Measurements from ENCODE around the gene NXPH2. TPM values are rescaled to one million over a fixed set of nuclear protein-coding genes. Genes with fewer than 3 reads are reported as not detected.

NXPH2 gene
- total and polyA plus RNA-seq, 9 of the 15 experiments (the other 6 are each of a cell fraction or from before 2014, with no cell fraction given), result not detected

- POLR2A ChIA-PET, result no interaction called here
- no peak for FAIRE-seq
- no TSS peak for BruUV-seq (replicated peaks)
These were observed 38.4 kb upstream of the NXPH2 start for GRCh38 chr2:138818556-138818955.

More at GRCh38 chr2:138818556-138818955, 38.4 kb upstream of the NXPH2 start:
- ATAC-seq (no peak), DNase-seq (ENCODE audit: extremely low read depth in 1 of 4, low spot score in 3 of 4) (no peak)
- in situ Hi-C loops (cut with MboI), result no loop called here
- no peak overlapping the region for H3K27ac ChIP-seq (ENCODE audit: extremely low read depth, low read depth, low read length)
- H3K27me3 ChIP-seq (ENCODE audit: control insufficient read depth in 2 of 2, insufficient read depth in 2 of 2, low read length in 2 of 2), result no peaks in the 10 kb centered on the region; a peak in 1 of 5 replicates
- intact Hi-C loops (cut with micrococcal nuclease), result no loop called here
- TF ChIP-seq RFX7 (CRISPR knock-in tag; IDR thresholded peaks at IDR 0.05) (no peak), ZNF780A (CRISPR knock-in tag; IDR thresholded peaks at IDR 0.05) (no peak), MEF2D (tag; conservative IDR thresholded peaks at IDR 0.05; ENCODE audit: low read depth) (no peak), FOS (IDR thresholded peaks at IDR 0.05; ENCODE audit: extremely low read depth, insufficient read length) (no peak)
- TF ChIP-seq, protein P1, sequence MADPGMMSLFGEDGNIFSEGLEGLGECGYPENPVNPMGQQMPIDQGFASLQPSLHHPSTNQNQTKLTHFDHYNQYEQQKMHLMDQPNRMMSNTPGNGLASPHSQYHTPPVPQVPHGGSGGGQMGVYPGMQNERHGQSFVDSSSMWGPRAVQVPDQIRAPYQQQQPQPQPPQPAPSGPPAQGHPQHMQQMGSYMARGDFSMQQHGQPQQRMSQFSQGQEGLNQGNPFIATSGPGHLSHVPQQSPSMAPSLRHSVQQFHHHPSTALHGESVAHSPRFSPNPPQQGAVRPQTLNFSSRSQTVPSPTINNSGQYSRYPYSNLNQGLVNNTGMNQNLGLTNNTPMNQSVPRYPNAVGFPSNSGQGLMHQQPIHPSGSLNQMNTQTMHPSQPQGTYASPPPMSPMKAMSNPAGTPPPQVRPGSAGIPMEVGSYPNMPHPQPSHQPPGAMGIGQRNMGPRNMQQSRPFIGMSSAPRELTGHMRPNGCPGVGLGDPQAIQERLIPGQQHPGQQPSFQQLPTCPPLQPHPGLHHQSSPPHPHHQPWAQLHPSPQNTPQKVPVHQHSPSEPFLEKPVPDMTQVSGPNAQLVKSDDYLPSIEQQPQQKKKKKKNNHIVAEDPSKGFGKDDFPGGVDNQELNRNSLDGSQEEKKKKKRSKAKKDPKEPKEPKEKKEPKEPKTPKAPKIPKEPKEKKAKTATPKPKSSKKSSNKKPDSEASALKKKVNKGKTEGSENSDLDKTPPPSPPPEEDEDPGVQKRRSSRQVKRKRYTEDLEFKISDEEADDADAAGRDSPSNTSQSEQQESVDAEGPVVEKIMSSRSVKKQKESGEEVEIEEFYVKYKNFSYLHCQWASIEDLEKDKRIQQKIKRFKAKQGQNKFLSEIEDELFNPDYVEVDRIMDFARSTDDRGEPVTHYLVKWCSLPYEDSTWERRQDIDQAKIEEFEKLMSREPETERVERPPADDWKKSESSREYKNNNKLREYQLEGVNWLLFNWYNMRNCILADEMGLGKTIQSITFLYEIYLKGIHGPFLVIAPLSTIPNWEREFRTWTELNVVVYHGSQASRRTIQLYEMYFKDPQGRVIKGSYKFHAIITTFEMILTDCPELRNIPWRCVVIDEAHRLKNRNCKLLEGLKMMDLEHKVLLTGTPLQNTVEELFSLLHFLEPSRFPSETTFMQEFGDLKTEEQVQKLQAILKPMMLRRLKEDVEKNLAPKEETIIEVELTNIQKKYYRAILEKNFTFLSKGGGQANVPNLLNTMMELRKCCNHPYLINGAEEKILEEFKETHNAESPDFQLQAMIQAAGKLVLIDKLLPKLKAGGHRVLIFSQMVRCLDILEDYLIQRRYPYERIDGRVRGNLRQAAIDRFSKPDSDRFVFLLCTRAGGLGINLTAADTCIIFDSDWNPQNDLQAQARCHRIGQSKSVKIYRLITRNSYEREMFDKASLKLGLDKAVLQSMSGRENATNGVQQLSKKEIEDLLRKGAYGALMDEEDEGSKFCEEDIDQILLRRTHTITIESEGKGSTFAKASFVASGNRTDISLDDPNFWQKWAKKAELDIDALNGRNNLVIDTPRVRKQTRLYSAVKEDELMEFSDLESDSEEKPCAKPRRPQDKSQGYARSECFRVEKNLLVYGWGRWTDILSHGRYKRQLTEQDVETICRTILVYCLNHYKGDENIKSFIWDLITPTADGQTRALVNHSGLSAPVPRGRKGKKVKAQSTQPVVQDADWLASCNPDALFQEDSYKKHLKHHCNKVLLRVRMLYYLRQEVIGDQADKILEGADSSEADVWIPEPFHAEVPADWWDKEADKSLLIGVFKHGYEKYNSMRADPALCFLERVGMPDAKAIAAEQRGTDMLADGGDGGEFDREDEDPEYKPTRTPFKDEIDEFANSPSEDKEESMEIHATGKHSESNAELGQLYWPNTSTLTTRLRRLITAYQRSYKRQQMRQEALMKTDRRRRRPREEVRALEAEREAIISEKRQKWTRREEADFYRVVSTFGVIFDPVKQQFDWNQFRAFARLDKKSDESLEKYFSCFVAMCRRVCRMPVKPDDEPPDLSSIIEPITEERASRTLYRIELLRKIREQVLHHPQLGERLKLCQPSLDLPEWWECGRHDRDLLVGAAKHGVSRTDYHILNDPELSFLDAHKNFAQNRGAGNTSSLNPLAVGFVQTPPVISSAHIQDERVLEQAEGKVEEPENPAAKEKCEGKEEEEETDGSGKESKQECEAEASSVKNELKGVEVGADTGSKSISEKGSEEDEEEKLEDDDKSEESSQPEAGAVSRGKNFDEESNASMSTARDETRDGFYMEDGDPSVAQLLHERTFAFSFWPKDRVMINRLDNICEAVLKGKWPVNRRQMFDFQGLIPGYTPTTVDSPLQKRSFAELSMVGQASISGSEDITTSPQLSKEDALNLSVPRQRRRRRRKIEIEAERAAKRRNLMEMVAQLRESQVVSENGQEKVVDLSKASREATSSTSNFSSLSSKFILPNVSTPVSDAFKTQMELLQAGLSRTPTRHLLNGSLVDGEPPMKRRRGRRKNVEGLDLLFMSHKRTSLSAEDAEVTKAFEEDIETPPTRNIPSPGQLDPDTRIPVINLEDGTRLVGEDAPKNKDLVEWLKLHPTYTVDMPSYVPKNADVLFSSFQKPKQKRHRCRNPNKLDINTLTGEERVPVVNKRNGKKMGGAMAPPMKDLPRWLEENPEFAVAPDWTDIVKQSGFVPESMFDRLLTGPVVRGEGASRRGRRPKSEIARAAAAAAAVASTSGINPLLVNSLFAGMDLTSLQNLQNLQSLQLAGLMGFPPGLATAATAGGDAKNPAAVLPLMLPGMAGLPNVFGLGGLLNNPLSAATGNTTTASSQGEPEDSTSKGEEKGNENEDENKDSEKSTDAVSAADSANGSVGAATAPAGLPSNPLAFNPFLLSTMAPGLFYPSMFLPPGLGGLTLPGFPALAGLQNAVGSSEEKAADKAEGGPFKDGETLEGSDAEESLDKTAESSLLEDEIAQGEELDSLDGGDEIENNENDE (IDR thresholded peaks at IDR 0.05; ENCODE audit: low read depth, low read length), result no peak
- H3K4me1 ChIP-seq (replicated peaks in 1 of 2; ENCODE audit: control insufficient read depth in 2 of 2, insufficient read depth in 2 of 2, low read length in 2 of 2), result no peaks in the 10 kb centered on the region
- no peaks in the 10 kb centered on the region for H3K9me3 ChIP-seq (replicated peaks; ENCODE audit: control insufficient read depth, insufficient read depth, low read depth, low read length)
- no peaks in the 10 kb centered on the region for H4K20me1 ChIP-seq (replicated peaks; ENCODE audit: control insufficient read depth, insufficient read depth, low read length)
- no peak overlapping the region for H3K4me2 ChIP-seq (ENCODE audit: insufficient read depth, low read length)
- H3K9me1 ChIP-seq (ENCODE audit: control insufficient read depth, insufficient read depth, low read length), result no peaks in the 10 kb centered on the region
- no peaks in the 10 kb centered on the region for H3K36me3 ChIP-seq (ENCODE audit: control insufficient read depth, insufficient read depth, low read length)
- WGBS (ENCODE audit: insufficient coverage, low coverage, missing lambda C conversion rate), result 0% methylated on average over 1 of the region's 1 CpG
- no peak overlapping the region for H3K4me3 ChIP-seq
- H2AFZ ChIP-seq (ENCODE audit: low read depth, low read length), result no peak overlapping the region
- CTCF ChIA-PET (ENCODE audit: low intra/inter-chr PET ratio), result no interaction called here
- no peak overlapping the region for H3K9ac ChIP-seq (ENCODE audit: insufficient read depth in 1 of 2, low read depth in 2 of 2, low read length in 2 of 2)
- no peaks in the 10 kb centered on the region for H3K79me2 ChIP-seq (ENCODE audit: control insufficient read depth, insufficient read depth, low read length)
